Raji (cell line): ENCODE measurements around the gene DBI.

Experiments used
- POLR2A ChIP-seq: IDR thresholded peaks from 2 replicates; pipeline ENCODE4 v1.6.1; 2011; ENCODE audit warnings: low read depth, low read length, control low read depth; ENCODE audit not compliant: insufficient read depth

Gene DBI

GRCh38 chr2:119409506-119409905, 42.7 kb downstream of the DBI start:
- TF ChIP-seq POLR2A: no peak

GRCh38 chr2:119414894-119415293, 48.1 kb downstream of the DBI start:
- no peak for TF ChIP-seq POLR2A

GRCh38 chr2:119415630-119416029, 48.9 kb downstream of the DBI start:
- no peak for TF ChIP-seq POLR2A

GRCh38 chr2:119416299-119416923, 49.6 kb downstream of the DBI start:
- TF ChIP-seq POLR2A: no peak

GRCh38 chr2:119417908-119418307, 51.1 kb downstream of the DBI start:
- no peak for TF ChIP-seq POLR2A

GRCh38 chr2:119419065-119419464, 52.3 kb downstream of the DBI start:
- TF ChIP-seq POLR2A: no peak

GRCh38 chr2:119419803-119420508, 53.2 kb downstream of the DBI start:
- TF ChIP-seq POLR2A: no peak

GRCh38 chr2:119421304-119421703, 54.5 kb downstream of the DBI start:
- TF ChIP-seq POLR2A: no peak

- no peak for TF ChIP-seq POLR2A
Observed at GRCh38 chr2:119421741-119422140, 55.0 kb downstream of the DBI start.
